A673 (cell line): Measurements from ENCODE around the gene DDR2. TPM values are rescaled to one million over a fixed set of nuclear protein-coding genes. Genes with fewer than 3 reads are reported as not detected.
"Not testable (repeated sequence)": the region's sequence is repeated elsewhere in the genome, so short reads cannot be mapped to it uniquely, and the experiment has no call there.

ENCODE experiments used
- BruUV-seq: library from RNA; stranded (reverse); fragments of 400-500 nt; replicated peaks from 2 replicates; lab custom pipeline; 2021; lab: Mats Ljungman, UMichigan
- CTCF ChIA-PET: fragments of 300-600 bp; sonication (Branson Sonifier 250); formaldehyde crosslinking; loops from one replicate; lab custom pipeline; 2022; ENCODE audit warnings: antibody characterized with exemption; lab: Charles Lee
- POLR2A ChIA-PET: fragments of 300-600 bp; sonication (Branson Sonifier 250); formaldehyde crosslinking; loops from one replicate; lab custom pipeline; 2022; ENCODE audit warnings: antibody characterized with exemption; ENCODE audit not compliant: low non-redundant PET; lab: Charles Lee
- DNase-seq: peaks from one replicate; pipeline ENCODE4 v3.0.0-alpha.2; 2015; ENCODE audit warnings: low spot score
- H3K27ac ChIP-seq: fragments of 200-600 bp; sonication (generic); 2 replicates; pipeline ENCODE4 v1.5.1; 2016; ENCODE audit warnings: mixed run types, low read depth, mild to moderate bottlenecking, mixed read lengths, antibody characterized with exemption, low read length; ENCODE audit not compliant: poor library complexity, severe bottlenecking
- H3K27me3 ChIP-seq: fragments of 200-600 bp; sonication (generic); replicated peaks from 2 replicates; pipeline ENCODE4 v1.6.1; 2017; ENCODE audit warnings: mixed run types, low read depth, mild to moderate bottlenecking, mixed read lengths, antibody characterized with exemption, low read length; ENCODE audit not compliant: insufficient read depth, poor library complexity
- H3K36me3 ChIP-seq: fragments of 200-600 bp; sonication (generic); 2 replicates; pipeline ENCODE4 v1.6.1; 2016; ENCODE audit warnings: mixed run types, mild to moderate bottlenecking, mixed read lengths, antibody characterized with exemption, low read length; ENCODE audit not compliant: insufficient read depth, poor library complexity, severe bottlenecking
- H3K4me1 ChIP-seq: fragments of 200-600 bp; sonication (generic); 2 replicates; pipeline ENCODE4 v1.6.1; 2017; ENCODE audit warnings: mixed run types, mild to moderate bottlenecking, mixed read lengths, antibody characterized with exemption, low read length; ENCODE audit not compliant: insufficient read depth, poor library complexity, severe bottlenecking
- H3K4me3 ChIP-seq: fragments of 200-600 bp; sonication (generic); 2 replicates; pipeline ENCODE4 v1.5.1; 2016; ENCODE audit warnings: low read depth, mixed run types, mild to moderate bottlenecking, mixed read lengths, low read length; ENCODE audit not compliant: poor library complexity, severe bottlenecking
- H3K9me3 ChIP-seq: fragments of 200-600 bp; sonication (generic); 2 replicates; pipeline ENCODE4 v1.6.1; 2016; ENCODE audit warnings: mixed run types, low read depth, mild to moderate bottlenecking, mixed read lengths, antibody characterized with exemption, low read length; ENCODE audit not compliant: poor library complexity, severe bottlenecking
- intact Hi-C: fragments of 100-400 bp; cut with micrococcal nuclease; formaldehyde crosslinking; loops from one replicate; pipeline ENCODE4 v1.10.0; 2022; ENCODE audit not compliant: unreplicated experiment
- total RNA-seq: library from RNA; stranded (reverse); gene quantifications from 2 replicates; pipeline ENCODE4 v1.2.3, GENCODE V29; 2021

The DDR2 gene
- total RNA-seq, 1 experiment from 2014 or later = 121 TPM

- Histone ChIP-seq H3K4me3 (peak within 1 kb of the TSS; percentile 47), H3K27ac (peak within 1 kb of the TSS; percentile 89)
- POLR2A ChIA-PET, CTCF ChIA-PET, H3K9me3 ChIP-seq, H3K27me3 ChIP-seq, H3K4me1 ChIP-seq, H3K36me3 ChIP-seq, BruUV-seq: not testable (repeated sequence)
- intact Hi-C loops = loop anchor here (10.0 kb wide), 1 partner anchor 736 kb away; no protein-coding TSS in a partner anchor
- DNase-seq = peak; percentile 84
Measured at GRCh38 chr1:162790303-162790984, 158.2 kb downstream of the DDR2 start, which contains the start of gene HSD17B7. Gene HSD17B7, plus strand, starts transcription at chr1:162790702. Its CDS starts 99 bp downstream, at chr1:162790801.

- BruUV-seq = TSS peak; percentile 81
- Histone ChIP-seq H3K27ac (peak overlapping the region; percentile 71), H3K4me3 (peak overlapping the region; percentile 47)
- intact Hi-C loops = loop anchor here (10.0 kb wide), 1 partner anchor 736 kb away; no protein-coding TSS in a partner anchor
- CTCF ChIA-PET, H3K27me3 ChIP-seq, H3K9me3 ChIP-seq, POLR2A ChIA-PET, H3K4me1 ChIP-seq, H3K36me3 ChIP-seq: not testable (repeated sequence)
- peak; percentile 51 for DNase-seq
Measured at GRCh38 chr1:162790985-162791357, 158.7 kb downstream of the DDR2 start.

GRCh38 chr1:162794284-162794683 lies 162.0 kb downstream of the DDR2 start:
- CTCF ChIA-PET, H3K27me3 ChIP-seq, DNase-seq, POLR2A ChIA-PET, H3K9me3 ChIP-seq, BruUV-seq, H3K4me3 ChIP-seq, H3K4me1 ChIP-seq, H3K27ac ChIP-seq: not testable (repeated sequence)
- peaks cover 23% of the 10 kb centered on the region for H3K36me3 ChIP-seq
- intact Hi-C loops = loop anchor here (10.0 kb wide), 1 partner anchor 739 kb away; no protein-coding TSS in a partner anchor

- not testable (repeated sequence) for DNase-seq
Measured at GRCh38 chr1:162796617-162797279, 164.5 kb downstream of the DDR2 start.

More at GRCh38 chr1:162796617-162797279, 164.5 kb downstream of the DDR2 start:
- H3K27me3 ChIP-seq, H3K4me1 ChIP-seq, H3K4me3 ChIP-seq, H3K9me3 ChIP-seq, POLR2A ChIA-PET, CTCF ChIA-PET, H3K27ac ChIP-seq, BruUV-seq: not testable (repeated sequence)
- peaks cover 43% of the 10 kb centered on the region for H3K36me3 ChIP-seq
- intact Hi-C loops = loop anchor here (10.0 kb wide), 1 partner anchor 742 kb away; no protein-coding TSS in a partner anchor
